WTC11 (cell line): Measurements from ENCODE around the gene PLCB2. TPM values are rescaled to one million over a fixed set of nuclear protein-coding genes. Genes with fewer than 3 reads are reported as not detected.

Experiments
- ATAC-seq: fragments of 200-7000 bp; cut with Tn5 transposase; 2 replicates; pipeline ENCODE4 v1.10.0; 2021; ENCODE audit warnings: mild to moderate bottlenecking, moderate library complexity
- CTCF ChIA-PET: fragments of 300-600 bp; sonication (Branson Sonifier 250); formaldehyde crosslinking; loops from one replicate; lab custom pipeline; 2021; ENCODE audit warnings: antibody characterized with exemption; lab: Charles Lee
- POLR2A ChIA-PET: fragments of 350-600 bp; sonication (Branson Sonifier 250); formaldehyde crosslinking; loops from one replicate; lab custom pipeline; 2021; ENCODE audit warnings: antibody characterized with exemption; lab: Charles Lee
- DNase-seq: peaks from one replicate; pipeline ENCODE4 v3.0.0; 2021; ENCODE audit warnings: low spot score
- H3K27ac Mint-ChIP-seq: 2 replicates; pipeline ENCODE4 v1.8.0; 2021; ENCODE audit warnings: mixed read lengths
- H3K27me3 Mint-ChIP-seq: 2 replicates; pipeline ENCODE4 v1.8.0; 2021; ENCODE audit warnings: low read depth, mild to moderate bottlenecking, moderate library complexity, mixed read lengths
- H3K36me3 Mint-ChIP-seq: 2 replicates; pipeline ENCODE4 v1.8.0; 2021; ENCODE audit warnings: mixed read lengths
- H3K4me1 Mint-ChIP-seq: 2 replicates; pipeline ENCODE4 v1.8.0; 2022; ENCODE audit warnings: mixed read lengths
- H3K4me3 Mint-ChIP-seq: 2 replicates; pipeline ENCODE4 v1.8.0; 2021; ENCODE audit warnings: mild to moderate bottlenecking, moderate library complexity, mixed read lengths
- H3K9me3 Mint-ChIP-seq: 2 replicates; pipeline ENCODE4 v1.8.0; 2021; ENCODE audit warnings: mixed read lengths
- AFF4 ChIP-seq: sonication (generic); formaldehyde crosslinking; IDR thresholded peaks from 2 replicates; pipeline ENCODE4 v1.8.1; 2023; ENCODE audit warnings: mild to moderate bottlenecking, missing genetic modification reagents, borderline replicate concordance
- CDX4 ChIP-seq: fragments of 250-450 bp; sonication (Bioruptor Pico); IDR thresholded peaks from 2 replicates; pipeline ENCODE4 v1.9.0; 2021; ENCODE audit warnings: moderate library complexity, mild to moderate bottlenecking, inconsistent platforms, borderline replicate concordance
- E2F5 ChIP-seq: sonication (generic); formaldehyde crosslinking; IDR thresholded peaks from 2 replicates; pipeline ENCODE4 v1.8.1; 2022; ENCODE audit warnings: mild to moderate bottlenecking, moderate library complexity, missing genetic modification reagents
- FOXK1 ChIP-seq: sonication (generic); formaldehyde crosslinking; IDR thresholded peaks from 2 replicates; pipeline ENCODE4 v1.8.0; 2022; ENCODE audit warnings: mild to moderate bottlenecking, moderate library complexity, missing genetic modification reagents
- HMGA2 ChIP-seq: fragments of 250-450 bp; sonication (Bioruptor Pico); IDR thresholded peaks from 2 replicates; pipeline ENCODE4 v1.4.0; 2021; ENCODE audit warnings: mild to moderate bottlenecking, moderate library complexity
- MLX ChIP-seq: sonication (generic); formaldehyde crosslinking; IDR thresholded peaks from 2 replicates; pipeline ENCODE4 v1.8.1; 2023; ENCODE audit warnings: mild to moderate bottlenecking, missing genetic modification reagents, moderate library complexity
- MYBL2 ChIP-seq: sonication (generic); formaldehyde crosslinking; IDR thresholded peaks from 2 replicates; pipeline ENCODE4 v1.8.1; 2023; ENCODE audit warnings: mild to moderate bottlenecking, moderate library complexity, missing genetic modification reagents
- NFE2L1 ChIP-seq: sonication (generic); formaldehyde crosslinking; IDR thresholded peaks from 2 replicates; pipeline ENCODE4 v1.8.1; 2023; ENCODE audit warnings: missing genetic modification reagents
- NFYB ChIP-seq: sonication (generic); formaldehyde crosslinking; conservative IDR thresholded peaks from 2 replicates; pipeline ENCODE4 v1.8.0; 2022; ENCODE audit warnings: low read depth, missing genetic modification reagents
- PRDM15 ChIP-seq: sonication (generic); formaldehyde crosslinking; IDR thresholded peaks from 2 replicates; pipeline ENCODE4 v1.8.0; 2022; ENCODE audit warnings: missing genetic modification reagents
- SP1 ChIP-seq: sonication (generic); formaldehyde crosslinking; conservative IDR thresholded peaks from 2 replicates; pipeline ENCODE4 v1.8.1; 2022; ENCODE audit warnings: missing genetic modification reagents
- STAT6 ChIP-seq: sonication (generic); formaldehyde crosslinking; conservative IDR thresholded peaks from 2 replicates; pipeline ENCODE4 v1.8.1; 2023; ENCODE audit warnings: mild to moderate bottlenecking, low read depth, missing genetic modification reagents, moderate library complexity
- TP53 ChIP-seq: sonication (generic); formaldehyde crosslinking; IDR thresholded peaks from 2 replicates; pipeline ENCODE4 v1.8.1; 2023; ENCODE audit warnings: mild to moderate bottlenecking, missing genetic modification reagents
- ZNF121 ChIP-seq: sonication (generic); formaldehyde crosslinking; IDR thresholded peaks from 2 replicates; pipeline ENCODE4 v1.8.0; 2023; ENCODE audit warnings: missing genetic modification reagents
- ZNF396 ChIP-seq: fragments of 250-450 bp; sonication (Bioruptor Pico); IDR thresholded peaks from 2 replicates; pipeline ENCODE4 v1.8.0; 2021; ENCODE audit warnings: mild to moderate bottlenecking, moderate library complexity, borderline replicate concordance
- ZNF425 ChIP-seq: fragments of 250-450 bp; sonication (Bioruptor Pico); conservative IDR thresholded peaks from 2 replicates; pipeline ENCODE4 v1.9.0; 2021; ENCODE audit warnings: mild to moderate bottlenecking
- total RNA-seq: library from RNA; stranded (reverse); gene quantifications from 3 replicates; pipeline ENCODE4 v1.2.3, GENCODE V29; 2021

Gene PLCB2
- total RNA-seq, 1 experiment from 2014 or later = 15.2 TPM

GRCh38 chr15:40302288-40302886, 5.3 kb downstream of the PLCB2 start (continued):
- TF ChIP-seq MLX (CRISPR knock-in tag) (no peak), ZNF396 (CRISPR knock-in tag) (no peak), TP53 (CRISPR knock-in tag) (no peak), E2F5 (CRISPR knock-in tag) (no peak), NFE2L1 (CRISPR knock-in tag) (no peak), ZNF425 (CRISPR knock-in tag) (no peak), FOXK1 (CRISPR knock-in tag) (no peak), CDX4 (no peak), STAT6 (CRISPR knock-in tag) (no peak)

- Mint-ChIP-seq H3K4me3 (peak overlapping the region; percentile 22), H3K4me1 (peaks cover 24% of the 10 kb centered on the region), H3K27me3 (no peaks in the 10 kb centered on the region; the same call in 1 of the 2 replicates), H3K36me3 (peaks cover 18% of the 10 kb centered on the region), H3K9me3 (peaks cover 16% of the 10 kb centered on the region), H3K27ac (no peak overlapping the region)
- ATAC-seq (peak; percentile 96), DNase-seq (peak; percentile 71)
- ChIA-PET CTCF (interaction anchor here (0.7 to 12.4 kb wide), 13 partner anchors 8 to 256 kb away, joined by 3 to 341 read pairs (median 8); partner anchors contain the start of genes ANKRD63, INAFM2 and PAK6), POLR2A (interaction anchor here (0.9 to 1.8 kb wide), 3 partner anchors 11 to 18 kb away, joined by 4 to 6 read pairs (median 5); no protein-coding TSS in a partner anchor)
- TF ChIP-seq NFYB (CRISPR knock-in tag) (0 out of 2 replicates have a peak, but pooled peaks have one; percentile 19), HMGA2 (CRISPR knock-in tag) (no peak), E2F5 (CRISPR knock-in tag) (no peak), PRDM15 (no peak), SP1 (CRISPR knock-in tag) (0 out of 2 replicates have a peak, but pooled peaks have one; percentile 29), FOXK1 (CRISPR knock-in tag) (no peak), MYBL2 (CRISPR knock-in tag) (no peak), MLX (CRISPR knock-in tag) (no peak), ZNF121 (CRISPR knock-in tag) (peak; percentile 98), AFF4 (CRISPR knock-in tag) (no peak)
These were observed 6.1 kb downstream of the PLCB2 start for GRCh38 chr15:40301467-40302179.
